Measurements from ENCODE around the gene PDLIM3.
"Not testable (repeated sequence)": the region's sequence is repeated elsewhere in the genome, so short reads cannot be mapped to it uniquely, and the experiment has no call there.

PDLIM3 gene

GRCh38 chr4:185538806-185539205 is 3.5 kb upstream of the PDLIM3 start:
- no peak for ATAC-seq
- Mint-ChIP-seq H3K27me3 (peaks cover 6% of the 10 kb centered on the region), H3K4me3 (no peak overlapping the region), H3K4me1 (no peaks in the 10 kb centered on the region), H3K9me3 (no peaks in the 10 kb centered on the region), H3K27ac (no peak overlapping the region)
- DNase-seq: no peak

GRCh38 chr4:185536411-185536709 is 1.1 kb upstream of the PDLIM3 start:
- Mint-ChIP-seq H3K4me1 (no peaks in the 10 kb centered on the region), H3K9me3 (no peaks in the 10 kb centered on the region), H3K27ac (no peak overlapping the region), H3K4me3 (no peak overlapping the region), H3K27me3 (peaks cover 17% of the 10 kb centered on the region)
- no peak for ATAC-seq
- no peak for DNase-seq

GRCh38 chr4:185535612-185536410 is 504 bp upstream of the PDLIM3 start:
- no peak for DNase-seq
- ATAC-seq: no peak
- H3K4me1 Mint-ChIP-seq: no peaks in the 10 kb centered on the region
- no peak overlapping the region for H3K27ac Mint-ChIP-seq
- no peaks in the 10 kb centered on the region for H3K9me3 Mint-ChIP-seq
- peak overlapping the region in 1 of 2 donors; percentile 71 for H3K4me3 Mint-ChIP-seq
- peaks cover 17% of the 10 kb centered on the region for H3K27me3 Mint-ChIP-seq

- no peak for ATAC-seq
- Mint-ChIP-seq H3K4me3 (peak overlapping the region; percentile 55 to 67), H3K9me3 (no peaks in the 10 kb centered on the region), H3K4me1 (no peaks in the 10 kb centered on the region), H3K27ac (no peak overlapping the region), H3K27me3 (peaks cover 24% of the 10 kb centered on the region)
- no peak for DNase-seq
Measured at GRCh38 chr4:185534511-185534865, 819 bp downstream of the PDLIM3 start.

- no peak for DNase-seq
- H3K27ac Mint-ChIP-seq: no peak overlapping the region
- H3K4me3 Mint-ChIP-seq: no peak overlapping the region
- no peak for ATAC-seq
- peaks cover 28% of the 10 kb centered on the region for H3K27me3 Mint-ChIP-seq
- no peaks in the 10 kb centered on the region for H3K4me1 Mint-ChIP-seq
- H3K9me3 Mint-ChIP-seq: no peaks in the 10 kb centered on the region
Measured at GRCh38 chr4:185532795-185533324, 2.4 kb downstream of the PDLIM3 start.

GRCh38 chr4:185532293-185532692 is 3.0 kb downstream of the PDLIM3 start:
- no peaks in the 10 kb centered on the region for H3K9me3 Mint-ChIP-seq
- no peak overlapping the region for H3K4me3 Mint-ChIP-seq
- DNase-seq: no peak
- H3K27me3 Mint-ChIP-seq: peaks cover 28% of the 10 kb centered on the region
- no peak for ATAC-seq
- H3K27ac Mint-ChIP-seq: no peak overlapping the region
- no peaks in the 10 kb centered on the region for H3K4me1 Mint-ChIP-seq

GRCh38 chr4:185531654-185532053 is 3.7 kb downstream of the PDLIM3 start:
- ATAC-seq, H3K4me1 Mint-ChIP-seq, H3K9me3 Mint-ChIP-seq: not testable (repeated sequence)

GRCh38 chr4:185529413-185529812 is 5.9 kb downstream of the PDLIM3 start:
- ATAC-seq (no peak), DNase-seq (no peak)
- H3K9me3 Mint-ChIP-seq: peaks cover 0 to 11% of the 10 kb centered on the region in 2 donors
- H3K27me3 Mint-ChIP-seq: peaks cover 37% of the 10 kb centered on the region
- H3K4me3 Mint-ChIP-seq: no peak overlapping the region
- H3K27ac Mint-ChIP-seq: no peak overlapping the region
- no peaks in the 10 kb centered on the region for H3K4me1 Mint-ChIP-seq

More at GRCh38 chr4:185531654-185532053, 3.7 kb downstream of the PDLIM3 start:
- not testable (repeated sequence) for H3K4me3 Mint-ChIP-seq, H3K27ac Mint-ChIP-seq, DNase-seq
- H3K27me3 Mint-ChIP-seq: peaks cover 31% of the 10 kb centered on the region

GRCh38 chr4:185524888-185525863 is 10.1 kb downstream of the PDLIM3 start:
- Mint-ChIP-seq H3K27ac (no peak overlapping the region), H3K9me3 (peaks cover 0 to 11% of the 10 kb centered on the region in 2 donors), H3K27me3 (peaks cover 24% of the 10 kb centered on the region), H3K4me1 (no peaks in the 10 kb centered on the region), H3K4me3 (no peak overlapping the region)
- DNase-seq: no peak
- ATAC-seq: no peak

- H3K27me3 Mint-ChIP-seq: peaks cover 14% of the 10 kb centered on the region
Measured at GRCh38 chr4:185523862-185524261, 11.4 kb downstream of the PDLIM3 start.

GRCh38 chr4:185522451-185522850 is 12.9 kb downstream of the PDLIM3 start:
- Mint-ChIP-seq H3K4me1 (no peaks in the 10 kb centered on the region), H3K27me3 (peaks cover 14% of the 10 kb centered on the region), H3K27ac (no peak overlapping the region), H3K4me3 (no peak overlapping the region), H3K9me3 (peaks cover 0 to 11% of the 10 kb centered on the region in 2 donors)
- ATAC-seq (no peak), DNase-seq (no peak)

More at GRCh38 chr4:185523862-185524261, 11.4 kb downstream of the PDLIM3 start:
- no peaks in the 10 kb centered on the region for H3K4me1 Mint-ChIP-seq
- ATAC-seq: no peak
- no peak overlapping the region for H3K4me3 Mint-ChIP-seq
- H3K9me3 Mint-ChIP-seq: peaks cover 0 to 11% of the 10 kb centered on the region in 2 donors
- H3K27ac Mint-ChIP-seq: no peak overlapping the region
- no peak for DNase-seq

GRCh38 chr4:185520119-185520518 is 15.2 kb downstream of the PDLIM3 start:
- no peaks in the 10 kb centered on the region for H3K4me1 Mint-ChIP-seq
- DNase-seq: no peak

GRCh38 chr4:185518494-185518893 is 16.8 kb downstream of the PDLIM3 start:
- Mint-ChIP-seq H3K27ac (no peak overlapping the region), H3K4me3 (no peak overlapping the region), H3K27me3 (peaks cover 19% of the 10 kb centered on the region), H3K9me3 (no peaks in the 10 kb centered on the region), H3K4me1 (peaks cover 7% of the 10 kb centered on the region)
- ATAC-seq: no peak
- DNase-seq: no peak

More at GRCh38 chr4:185520119-185520518, 15.2 kb downstream of the PDLIM3 start:
- Mint-ChIP-seq H3K27me3 (peaks cover 3% of the 10 kb centered on the region), H3K27ac (no peak overlapping the region), H3K9me3 (no peaks in the 10 kb centered on the region), H3K4me3 (no peak overlapping the region)
- no peak for ATAC-seq

- peaks cover 12% of the 10 kb centered on the region for H3K4me1 Mint-ChIP-seq
- no peak overlapping the region for H3K4me3 Mint-ChIP-seq
- DNase-seq (no peak), ATAC-seq (no peak)
- H3K27ac Mint-ChIP-seq: no peak overlapping the region
- peaks cover 23% of the 10 kb centered on the region for H3K27me3 Mint-ChIP-seq
- H3K9me3 Mint-ChIP-seq: no peaks in the 10 kb centered on the region
Measured at GRCh38 chr4:185518069-185518468, 17.2 kb downstream of the PDLIM3 start.

- Mint-ChIP-seq H3K27me3 (peaks cover 42% of the 10 kb centered on the region), H3K4me3 (no peak overlapping the region), H3K27ac (no peak overlapping the region), H3K9me3 (no peaks in the 10 kb centered on the region), H3K4me1 (peaks cover 16% of the 10 kb centered on the region)
- ATAC-seq (no peak), DNase-seq (no peak)
Measured at GRCh38 chr4:185515248-185515647, 20.1 kb downstream of the PDLIM3 start.

Data from stimulated activated naive CD8-positive, alpha-beta T cell treated with anti-CD3 and anti-CD28 coated beads, Interleukin-15, amount 100 ng/mL, for 72 hours (primary cell).